Stimulated activated CD8-positive, alpha-beta memory T cell treated with anti-CD3 and anti-CD28 coated beads, Interleukin-15, amount 100 ng/mL, for 1 hour (primary cell): Measurements from ENCODE around the gene CDR2L.
"Not testable (repeated sequence)": the region's sequence is repeated elsewhere in the genome, so short reads cannot be mapped to it uniquely, and the experiment has no call there.

Experiments used
- DNase-seq: peaks from one replicate; pipeline ENCODE4 v3.0.0-alpha.2; 2020; ENCODE audit warnings: low read depth

CDR2L gene

GRCh38 chr17:75011401-75012095 is 24.1 kb downstream of the CDR2L start:
- DNase-seq: no peak

- DNase-seq: no peak
Measured at GRCh38 chr17:75012096-75012345, 24.6 kb downstream of the CDR2L start.

- peak; percentile 62 for DNase-seq
Measured at GRCh38 chr17:75012346-75013091, 25.1 kb downstream of the CDR2L start, which contains the start of gene MRPL58. MRPL58 (plus strand) TSS chr17:75012670; CDS start chr17:75012687, 17 bp downstream.

- no peak for DNase-seq
Measured at GRCh38 chr17:75013092-75013559, 25.7 kb downstream of the CDR2L start.

- no peak for DNase-seq
Measured at GRCh38 chr17:75019146-75019545, 31.7 kb downstream of the CDR2L start.

- DNase-seq: no peak
Measured at GRCh38 chr17:75019710-75020109, 32.3 kb downstream of the CDR2L start.

GRCh38 chr17:75020331-75021110 is 33.1 kb downstream of the CDR2L start:
- no peak for DNase-seq

GRCh38 chr17:75024686-75025397 is 37.4 kb downstream of the CDR2L start:
- DNase-seq: no peak

GRCh38 chr17:75025398-75025734 is 37.9 kb downstream of the CDR2L start:
- not testable (repeated sequence) for DNase-seq

- not testable (repeated sequence) for DNase-seq
Measured at GRCh38 chr17:75026650-75027049, 39.2 kb downstream of the CDR2L start.

GRCh38 chr17:75030161-75030560 is 42.7 kb downstream of the CDR2L start:
- no peak for DNase-seq

GRCh38 chr17:75031972-75032719 is 44.7 kb downstream of the CDR2L start:
- no peak for DNase-seq

GRCh38 chr17:75032720-75033280 is 45.4 kb downstream of the CDR2L start:
- no peak for DNase-seq

GRCh38 chr17:75033346-75034235 is 46.2 kb downstream of the CDR2L start:
- DNase-seq: peak; percentile 66

GRCh38 chr17:75034236-75034908 is 46.9 kb downstream of the CDR2L start:
- DNase-seq: peak; percentile 61

GRCh38 chr17:75036643-75037268 is 49.3 kb downstream of the CDR2L start:
- peak; percentile 67 for DNase-seq

- no peak for DNase-seq
Measured at GRCh38 chr17:75039238-75039637, 51.8 kb downstream of the CDR2L start.

- no peak for DNase-seq
Measured at GRCh38 chr17:75041656-75042280, 54.3 kb downstream of the CDR2L start.

- DNase-seq: not testable (repeated sequence)
Measured at GRCh38 chr17:75043789-75044188, 56.4 kb downstream of the CDR2L start.
